Upper lobe of right lung (tissue), 1 donor: ENCODE results near the gene ADGRE1. TPM values are rescaled to one million over a fixed set of nuclear protein-coding genes. Genes with fewer than 3 reads are reported as not detected.

Source experiments
- ATAC-seq: fragments of 200-7000 bp; cut with Tn5 transposase; one replicate; pipeline ENCODE4 v1.9.1; 2020; ENCODE audit warnings: mild to moderate bottlenecking, moderate library complexity
- DNase-seq: peaks from one replicate; pipeline ENCODE4 v3.0.0-alpha.2; 2020
- H3K27ac ChIP-seq: fragments of 200-600 bp; one replicate; pipeline ENCODE4 v1.8.0; 2022
- H3K27me3 ChIP-seq: fragments of 200-600 bp; one replicate; pipeline ENCODE4 v1.8.0; 2022; ENCODE audit warnings: mild to moderate bottlenecking
- H3K36me3 ChIP-seq: fragments of 200-600 bp; one replicate; pipeline ENCODE4 v1.8.0; 2022
- H3K4me1 ChIP-seq: fragments of 200-600 bp; one replicate; pipeline ENCODE4 v1.8.0; 2022
- H3K4me3 ChIP-seq: fragments of 200-600 bp; one replicate; pipeline ENCODE4 v1.8.0; 2022; ENCODE audit warnings: mild to moderate bottlenecking
- H3K9me3 ChIP-seq: fragments of 200-600 bp; one replicate; pipeline ENCODE4 v1.8.0; 2022
- CTCF ChIP-seq: fragments of 200-600 bp; IDR thresholded peaks from one replicate; pipeline ENCODE4 v1.8.0; 2022; ENCODE audit warnings: antibody characterized with exemption
- intact Hi-C: fragments of 100-400 bp; cut with DNase I; formaldehyde crosslinking; loops from one replicate; pipeline ENCODE4 v1.11.0; 2022
- total RNA-seq: library from RNA; stranded (reverse); fragmentation: NEBNext Ultra II Directional; extraction: Animal tissue kit (Norgen Biotek cat#: 25700); gene quantifications from one replicate; pipeline ENCODE4 v1.2.1, GENCODE V29; 2021
- donor health status: DM: no; HTN: yes; CAD: no; lungs with severe emphysema.

ADGRE1 gene
- total RNA-seq, 1 donor from 2014 or later = 1.8 TPM

- Histone ChIP-seq H3K27me3 (no peaks in the 10 kb centered on the region), H3K27ac (no peak overlapping the region), H3K4me1 (peaks cover 6% of the 10 kb centered on the region), H3K9me3 (no peaks in the 10 kb centered on the region), H3K4me3 (no peak overlapping the region), H3K36me3 (no peaks in the 10 kb centered on the region)
- DNase-seq (no peak), ATAC-seq (no peak)
- intact Hi-C loops = loop anchor here (10.0 kb wide), 1 partner anchor 107 kb away; no protein-coding TSS in a partner anchor
- no peak for TF ChIP-seq CTCF
Observed at GRCh38 chr19:6861683-6862286, 25.6 kb upstream of the ADGRE1 start.

GRCh38 chr19:6862673-6863078 lies 24.7 kb upstream of the ADGRE1 start:
- Histone ChIP-seq H3K27ac (no peak overlapping the region), H3K9me3 (no peaks in the 10 kb centered on the region), H3K27me3 (no peaks in the 10 kb centered on the region), H3K36me3 (no peaks in the 10 kb centered on the region), H3K4me1 (peaks cover 6% of the 10 kb centered on the region), H3K4me3 (peak overlapping the region; percentile 33)
- TF ChIP-seq CTCF = peak; percentile 90
- DNase-seq = peak; percentile 91
- ATAC-seq = peak; percentile 94
- intact Hi-C loops = loop anchor here (10.0 kb wide), 1 partner anchor 108 kb away; no protein-coding TSS in a partner anchor

- DNase-seq (no peak), ATAC-seq (no peak)
- Histone ChIP-seq H3K4me1 (peaks cover 6% of the 10 kb centered on the region), H3K27me3 (no peaks in the 10 kb centered on the region), H3K9me3 (no peaks in the 10 kb centered on the region), H3K4me3 (no peak overlapping the region), H3K36me3 (no peaks in the 10 kb centered on the region), H3K27ac (no peak overlapping the region)
- no peak for TF ChIP-seq CTCF
- intact Hi-C loops = loop anchor here (10.0 kb wide), 1 partner anchor 110 kb away; no protein-coding TSS in a partner anchor
Observed at GRCh38 chr19:6864325-6864940, 22.9 kb upstream of the ADGRE1 start.

GRCh38 chr19:6865849-6866248 lies 21.5 kb upstream of the ADGRE1 start:
- TF ChIP-seq CTCF = no peak
- intact Hi-C loops = loop anchor here (10.0 kb wide), 1 partner anchor 111 kb away; no protein-coding TSS in a partner anchor
- H3K27ac ChIP-seq = no peak overlapping the region
- no peaks in the 10 kb centered on the region for H3K36me3 ChIP-seq
- no peaks in the 10 kb centered on the region for H3K9me3 ChIP-seq
- ATAC-seq (no peak), DNase-seq (no peak)
- peaks cover 6% of the 10 kb centered on the region for H3K4me1 ChIP-seq
- no peaks in the 10 kb centered on the region for H3K27me3 ChIP-seq
- H3K4me3 ChIP-seq = no peak overlapping the region

- intact Hi-C loops = loop anchor here (10.0 kb wide), 1 partner anchor 112 kb away; no protein-coding TSS in a partner anchor
- Histone ChIP-seq H3K4me1 (peaks cover 6% of the 10 kb centered on the region), H3K36me3 (no peaks in the 10 kb centered on the region), H3K27me3 (no peaks in the 10 kb centered on the region), H3K4me3 (no peak overlapping the region), H3K9me3 (no peaks in the 10 kb centered on the region), H3K27ac (no peak overlapping the region)
- no peak for TF ChIP-seq CTCF
- DNase-seq = no peak
- peak; percentile 17 for ATAC-seq
Observed at GRCh38 chr19:6866741-6867151, 20.6 kb upstream of the ADGRE1 start.
